ENCODE results near the gene CNNM1.

Gene CNNM1

DNA sequence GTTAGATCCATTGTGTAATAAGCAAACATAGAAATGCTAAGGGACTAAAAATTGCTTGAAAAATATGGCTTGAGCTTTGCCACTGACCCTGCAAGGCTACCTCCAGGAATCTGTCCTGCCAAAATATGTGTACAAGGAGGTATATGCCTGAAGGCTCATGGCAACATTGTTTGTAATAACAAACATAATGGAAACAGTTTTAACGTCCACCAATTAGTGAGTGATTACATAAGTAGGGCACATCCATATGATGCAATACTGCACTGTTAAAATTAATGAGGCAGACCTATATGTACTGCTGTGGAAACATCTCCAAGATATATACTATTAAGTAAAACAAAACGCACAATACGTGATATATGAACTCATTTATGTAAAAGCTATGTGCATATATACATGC lies 114.3 kb downstream of the CNNM1 start:
- H3K4me1 ChIP-seq (ENCODE audit: control insufficient read depth, insufficient read depth, low read length): peaks cover 5% of the 10 kb centered on the region; the same call in 1 of the 2 replicates
- no peaks in the 10 kb centered on the region for H3K36me3 ChIP-seq (ENCODE audit: control insufficient read depth, insufficient read depth, low read length)
- H3K4me3 ChIP-seq (ENCODE audit: low read depth, low read length): no peak overlapping the region
- no peak overlapping the region for H3K27ac ChIP-seq (ENCODE audit: low read depth, low read length)
- H3K9me3 ChIP-seq (ENCODE audit: control insufficient read depth, insufficient read depth, low read length): no peaks in the 10 kb centered on the region
- no peak overlapping the region for H3K9ac ChIP-seq (ENCODE audit: low read depth, low read length)
- no peaks in the 10 kb centered on the region; the same call in 1 of the 2 replicates for H3K27me3 ChIP-seq (ENCODE audit: control insufficient read depth, insufficient read depth, low read length)
